GM12878 (cell line): ENCODE measurements around the gene ABCB4. TPM values are rescaled to one million over a fixed set of nuclear protein-coding genes. Genes with fewer than 3 reads are reported as not detected.
A peak's percentile ranks its signal among the peaks of the same experiment; 100 is the strongest.

ENCODE experiments used
- ATAC-seq: fragments of 200-7000 bp; cut with Tn5 transposase; 3 replicates; pipeline ENCODE4 v1.9.1; 2020; ENCODE audit warnings: mild to moderate bottlenecking, moderate library complexity
- BruUV-seq: library from RNA; stranded (reverse); fragments of 400-500 nt; replicated peaks from 2 replicates; lab custom pipeline; 2021; lab: Mats Ljungman, UMichigan
- CTCF ChIA-PET: fragments of 300-600 bp; sonication (Branson Sonifier 250); formaldehyde crosslinking; extraction: SDS; loops from one replicate; lab custom pipeline; 2021; ENCODE audit warnings: inconsistent platforms; lab: Yijun Ruan, JAX
- POLR2A ChIA-PET: fragments of 350-600 bp; formaldehyde crosslinking; extraction: SDS; loops from one replicate; lab custom pipeline; 2021; ENCODE audit warnings: inconsistent platforms; lab: Charles Lee
- RAD21 ChIA-PET: fragments of 300-600 bp; sonication (Branson Sonifier 250); formaldehyde crosslinking; loops from one replicate; lab custom pipeline; 2023; ENCODE audit warnings: antibody characterized with exemption; ENCODE audit not compliant: unreplicated experiment; lab: Charles Lee
- SMC1A ChIA-PET: fragments of 300-600 bp; sonication (Branson Sonifier 250); formaldehyde crosslinking; loops from one replicate; lab custom pipeline; 2023; ENCODE audit not compliant: unreplicated experiment, uncharacterized antibody; lab: Charles Lee
- DNase-seq: peaks from one replicate; pipeline ENCODE4 v3.0.0-alpha.2; 2011; ENCODE audit warnings: low read depth, low spot score
- FAIRE-seq: peaks from 3 replicates; lab custom pipeline; 2011; peaks lifted over from hg19 to GRCh38; lab: Jason Lieb, UNC
- H2AFZ ChIP-seq: 2 replicates; pipeline ENCODE4 v1.6.0; 2011; ENCODE audit warnings: low read depth, low read length, control low read depth; ENCODE audit not compliant: control insufficient read depth
- H3K27ac ChIP-seq: 2 replicates; pipeline ENCODE4 v1.5.1; 2011; ENCODE audit warnings: control low read depth; ENCODE audit not compliant: control insufficient read depth, insufficient read depth
- H3K27me3 ChIP-seq, 2 experiments: replicated peaks in 1 of 2; 2 replicates each; pipeline versions ENCODE4 v1.6.0 to v1.6.1; 2011; ENCODE audit warnings: low read length in 1 of 2; ENCODE audit not compliant: control insufficient read depth in 2 of 2, insufficient read depth in 2 of 2
- H3K36me3 ChIP-seq, 2 experiments: 2 replicates each; pipeline ENCODE4 v1.5.1; 2011; ENCODE audit warnings: low read length in 1 of 2; ENCODE audit not compliant: control insufficient read depth in 2 of 2, insufficient read depth in 2 of 2
- H3K4me1 ChIP-seq: 2 replicates; pipeline ENCODE4 v1.6.1; 2011; ENCODE audit warnings: mild to moderate bottlenecking, low read length, moderate library complexity, mixed read lengths; ENCODE audit not compliant: control insufficient read depth, insufficient read depth
- H3K4me2 ChIP-seq: 2 replicates; pipeline ENCODE4 v1.6.0; 2011; ENCODE audit warnings: control low read depth; ENCODE audit not compliant: control insufficient read depth, insufficient read depth
- H3K4me3 ChIP-seq: fragments of 200-600 bp; sonication (generic); 2 replicates; pipeline ENCODE4 v1.5.1; 2016
- H3K79me2 ChIP-seq: 2 replicates; pipeline ENCODE4 v1.6.0; 2011; ENCODE audit warnings: low read length; ENCODE audit not compliant: control insufficient read depth, insufficient read depth
- H3K9ac ChIP-seq: 2 replicates; pipeline ENCODE4 v1.8.0; 2011; ENCODE audit warnings: low read length, control low read depth, mixed read lengths; ENCODE audit not compliant: control insufficient read depth, insufficient read depth
- H3K9me3 ChIP-seq: replicated peaks from 3 replicates; pipeline ENCODE4 v1.5.1; 2011; ENCODE audit warnings: mild to moderate bottlenecking, low read length; ENCODE audit not compliant: control insufficient read depth, insufficient read depth
- H4K20me1 ChIP-seq: 2 replicates; pipeline ENCODE4 v1.6.0; 2011; ENCODE audit not compliant: control insufficient read depth, insufficient read depth
- ATF3 ChIP-seq: IDR thresholded peaks from 2 replicates; pipeline ENCODE4 v1.6.1; 2011; ENCODE audit warnings: low read depth, mild to moderate bottlenecking, low read length, moderate library complexity, borderline replicate concordance; ENCODE audit errors: extremely low read depth
- BMI1 ChIP-seq: fragments of 450-650 bp; IDR thresholded peaks from 2 replicates; pipeline ENCODE4 v1.6.1; 2016; ENCODE audit warnings: mild to moderate bottlenecking, moderate library complexity, borderline replicate concordance
- JUNB ChIP-seq: IDR thresholded peaks from 2 replicates; pipeline ENCODE4 v1.6.1; 2016; ENCODE audit warnings: antibody characterized with exemption, mild to moderate bottlenecking
- MAX ChIP-seq: IDR thresholded peaks from 2 replicates; pipeline ENCODE4 v1.6.1; 2012; ENCODE audit warnings: low read depth, low read length, improper control_type of control experiment
- MEF2B ChIP-seq: fragments of 450-650 bp; IDR thresholded peaks from 2 replicates; pipeline ENCODE4 v1.6.1; 2018; ENCODE audit warnings: mild to moderate bottlenecking, moderate library complexity; ENCODE audit not compliant: partially characterized antibody, poor library complexity, severe bottlenecking
- NFIC ChIP-seq: IDR thresholded peaks from 2 replicates; pipeline ENCODE4 v1.6.1; 2012; ENCODE audit warnings: low read depth, mild to moderate bottlenecking, inconsistent platforms, low read length, moderate library complexity
- POLR2AphosphoS5 ChIP-seq: IDR thresholded peaks from 2 replicates; pipeline ENCODE4 v1.6.1; 2011; ENCODE audit warnings: mild to moderate bottlenecking, low read length, inconsistent platforms
- RUNX3 ChIP-seq: IDR thresholded peaks from 2 replicates; pipeline ENCODE4 v1.6.1; 2012; ENCODE audit warnings: low read length, inconsistent platforms
- ZSCAN29 ChIP-seq: fragments of 450-650 bp; IDR thresholded peaks from 2 replicates; pipeline ENCODE4 v1.6.1; 2017; ENCODE audit warnings: mild to moderate bottlenecking, moderate library complexity
- WGBS: methylation state at CpG from one replicate; pipeline ENCODE4 v1.1.6; 2016; ENCODE audit warnings: low lambda C conversion rate; ENCODE audit not compliant: insufficient replicate concordance, insufficient coverage; ENCODE audit errors: missing lambda C conversion rate; 5-methylcytosine and 5-hydroxymethylcytosine counted together
- in situ Hi-C: fragments of 300-500 bp; cut with MboI; formaldehyde crosslinking; loops from 9 replicates; pipeline ENCODE4 v1.14.3; 2018; ENCODE audit warnings: mixed read lengths
- intact Hi-C: fragments of 100-400 bp; cut with micrococcal nuclease; formaldehyde crosslinking; loops from one replicate; pipeline ENCODE4 v1.14.2; 2022; ENCODE audit not compliant: unreplicated experiment
- polyA plus RNA-seq, 11 experiments: library from polyadenylated mRNA; depleted of rRNA in 4 of 11; unstranded in 6 of 11; stranded (reverse) in 5 of 11; fragments of >200 nt; fragmentation: Nextera tagmentation in 4 of 11; fragmentation: Illumina TruSeq in 1 of 11; extraction: Ambion mirVana in 4 of 11; extraction: Trizol in 1 of 11; gene quantifications; 1 replicate in 1 of 11; 2 replicates in 10 of 11; pipeline versions ENCODE4 v1.2.1 to v1.2.3, GENCODE V29; 2011 to 2016; ENCODE audit warnings: inconsistent platforms in 2 of 11, missing spikeins in 2 of 11, low read depth in 1 of 11
- total RNA-seq, 4 experiments: library from RNA; depleted of rRNA in 3 of 4; stranded (reverse); fragments of >200 nt in 3 of 4; fragmentation: Illumina TruSeq in 1 of 4; extraction: Trizol in 1 of 4; gene quantifications; 2 replicates each; pipeline versions ENCODE4 v1.2.1 to v1.2.3, GENCODE V29; 2013 to 2021

Gene ABCB4
- total and polyA plus RNA-seq, 10 of the 15 experiments (the other 5 are each of a cell fraction or from before 2014, with no cell fraction given) = 1.9 to 8.3 (median 4.4) TPM

GRCh38 chr7:87511510-87511909 is 36.0 kb upstream of the ABCB4 start:
- Histone ChIP-seq H3K27me3 (no peaks in the 10 kb centered on the region), H3K4me1 (no peaks in the 10 kb centered on the region), H3K9me3 (no peaks in the 10 kb centered on the region), H3K36me3 (no peaks in the 10 kb centered on the region), H3K4me3 (no peak overlapping the region), H4K20me1 (no peaks in the 10 kb centered on the region), H3K4me2 (no peak overlapping the region), H2AFZ (no peak overlapping the region), H3K9ac (no peak overlapping the region), H3K27ac (no peak overlapping the region), H3K79me2 (no peaks in the 10 kb centered on the region)
- FAIRE-seq = no peak
- 9% methylated on average over 1 of the region's 1 CpG for WGBS
- in situ Hi-C loops = no loop called here
- ATAC-seq = peak; percentile 69
- ChIA-PET RAD21 (interaction anchor here (0.6 to 3.4 kb wide), 3 partner anchors 85 to 262 kb away, joined by 3 to 10 read pairs (median 3); partner anchors contain the start of gene ABCB1), CTCF (interaction anchor here (0.7 kb wide), 1 partner anchor 101 kb away, joined by 3 read pairs; no protein-coding TSS in a partner anchor), POLR2A (no interaction called here), SMC1A (interaction anchor here (0.6 to 1.3 kb wide), 4 partner anchors 66 to 370 kb away, joined by 3 read pairs; partner anchors contain the start of gene ABCB1)
- no TSS peak for BruUV-seq
- TF ChIP-seq NFIC (peak; percentile 46; the same call in 1 of the 2 replicates), RUNX3 (peak; percentile 19; the same call in 1 of the 2 replicates), JUNB (peak; percentile 13; the same call in 1 of the 2 replicates), BMI1 (no peak), POLR2AphosphoS5 (no peak)
- intact Hi-C loops = no loop called here
- DNase-seq = no peak

GRCh38 chr7:87510411-87510875 is 35.0 kb upstream of the ABCB4 start:
- in situ Hi-C loops (no loop called here), intact Hi-C loops (no loop called here)
- Histone ChIP-seq H4K20me1 (no peaks in the 10 kb centered on the region), H3K4me2 (no peak overlapping the region), H3K27me3 (no peaks in the 10 kb centered on the region), H3K4me1 (no peaks in the 10 kb centered on the region), H3K9me3 (no peaks in the 10 kb centered on the region), H3K36me3 (no peaks in the 10 kb centered on the region), H3K4me3 (no peak overlapping the region), H2AFZ (no peak overlapping the region), H3K79me2 (no peaks in the 10 kb centered on the region), H3K9ac (no peak overlapping the region), H3K27ac (no peak overlapping the region)
- no TSS peak for BruUV-seq
- CTCF ChIA-PET = interaction anchor here (1.1 kb wide), 1 partner anchor 95 kb away, joined by 3 read pairs; no protein-coding TSS in a partner anchor
- DNase-seq (no peak), FAIRE-seq (no peak), ATAC-seq (no peak)
- RAD21 ChIA-PET = interaction anchor here (3.4 kb wide), 1 partner anchor 89 kb away, joined by 10 read pairs; the partner anchor contains the start of gene ABCB1
- POLR2A ChIA-PET = no interaction called here
- SMC1A ChIA-PET = no interaction called here
- no peak for TF ChIP-seq MEF2B
- TF ChIP-seq MAX = no peak
- TF ChIP-seq ATF3 = no peak
- TF ChIP-seq ZSCAN29 = no peak
- 93% methylated on average over 1 of the region's 1 CpG for WGBS
